PC-9 (cell line): ENCODE measurements around the gene ESR1.

ENCODE experiments used
- CTCF ChIP-seq: fragments of 200-600 bp; sonication (generic); conservative IDR thresholded peaks from 2 replicates; pipeline ENCODE4 v1.6.1; 2017; ENCODE audit warnings: mixed run types, antibody characterized with exemption, mild to moderate bottlenecking, moderate library complexity
- EZH2 ChIP-seq: fragments of 200-600 bp; sonication (generic); IDR thresholded peaks from 2 replicates; pipeline ENCODE4 v1.8.0; 2017; ENCODE audit warnings: antibody characterized with exemption, low read depth

DNA sequence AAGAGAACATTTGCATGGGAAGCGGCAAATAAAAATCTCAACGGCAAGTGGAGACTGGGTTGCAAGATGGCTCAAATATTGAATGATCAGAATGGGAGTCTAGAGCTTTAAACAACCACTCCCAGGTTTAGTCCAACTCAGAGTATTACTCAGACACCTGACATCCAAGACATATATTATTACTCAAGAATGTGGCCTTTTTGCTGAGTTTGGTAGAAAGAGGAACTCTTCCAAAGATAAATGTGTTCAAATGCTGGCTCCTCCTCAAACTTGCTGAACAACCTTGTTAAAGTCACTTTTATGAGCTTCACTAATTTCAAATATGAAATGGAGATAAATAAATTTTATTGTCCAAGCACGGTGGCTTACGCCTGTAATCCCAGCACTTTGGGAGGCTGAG is 77.8 kb downstream of the ESR1 start:
- TF ChIP-seq CTCF (no peak), EZH2 (no peak)
